ENCODE measurements around the gene TAOK1.

The TAOK1 gene

GRCh38 chr17:29412780-29413565, 22.8 kb downstream of the TAOK1 start:
- Histone ChIP-seq H3K27me3 (ENCODE audit: control insufficient read depth, low read length) (no peaks in the 10 kb centered on the region), H3F3A (ENCODE audit: control insufficient read depth, insufficient read depth) (peaks cover 4% of the 10 kb centered on the region; the same call in 1 of the 2 replicates), H3K27ac (ENCODE audit: low read depth, low read length) (no peak overlapping the region), H3K4me2 (ENCODE audit: low read length) (no peak overlapping the region), H3K4me3 (ENCODE audit: low read length) (no peak overlapping the region), H4K20me1 (ENCODE audit: control insufficient read depth, insufficient read depth, low read depth, low read length) (peaks cover 7% of the 10 kb centered on the region; the same call in 1 of the 2 replicates), H3K36me3 (ENCODE audit: control insufficient read depth, low read length) (peaks cover 10% of the 10 kb centered on the region), H3K9me2 (replicated peaks; ENCODE audit: control insufficient read depth, low read length) (no peaks in the 10 kb centered on the region), H3K9me3 (ENCODE audit: control insufficient read depth, insufficient read depth, low read length) (no peaks in the 10 kb centered on the region), H3K4me1 (ENCODE audit: control insufficient read depth, low read length) (peaks cover 8% of the 10 kb centered on the region), H3K79me2 (ENCODE audit: control insufficient read depth, low read length) (peaks cover 98% of the 10 kb centered on the region)
- no peak for TF ChIP-seq EZH2phosphoT487 (IDR thresholded peaks at IDR 0.05; ENCODE audit: borderline replicate concordance, low read length)
- TF ChIP-seq CTCF (IDR thresholded peaks at IDR 0.05; ENCODE audit: low read depth, low read length, poor library complexity, severe bottlenecking) = no peak

GRCh38 chr17:29420128-29420527, 30.0 kb downstream of the TAOK1 start:
- no peaks in the 10 kb centered on the region for H3K27me3 ChIP-seq (ENCODE audit: control insufficient read depth, low read length)
- H3F3A ChIP-seq (ENCODE audit: control insufficient read depth, insufficient read depth) = peaks cover 4% of the 10 kb centered on the region; the same call in 1 of the 2 replicates
- no peak overlapping the region for H3K4me2 ChIP-seq (ENCODE audit: low read length)
- no peaks in the 10 kb centered on the region for H3K4me1 ChIP-seq (ENCODE audit: control insufficient read depth, low read length)
- no peak for TF ChIP-seq CTCF (IDR thresholded peaks at IDR 0.05; ENCODE audit: low read depth, low read length, poor library complexity, severe bottlenecking)
- TF ChIP-seq EZH2phosphoT487 (IDR thresholded peaks at IDR 0.05; ENCODE audit: borderline replicate concordance, low read length) = no peak
- no peak overlapping the region for H3K27ac ChIP-seq (ENCODE audit: low read depth, low read length)
- peaks cover 100% of the 10 kb centered on the region for H3K79me2 ChIP-seq (ENCODE audit: control insufficient read depth, low read length)
- no peaks in the 10 kb centered on the region for H4K20me1 ChIP-seq (ENCODE audit: control insufficient read depth, insufficient read depth, low read depth, low read length)
- H3K36me3 ChIP-seq (ENCODE audit: control insufficient read depth, low read length) = peaks cover 12% of the 10 kb centered on the region
- no peaks in the 10 kb centered on the region for H3K9me3 ChIP-seq (ENCODE audit: control insufficient read depth, insufficient read depth, low read length)
- no peaks in the 10 kb centered on the region for H3K9me2 ChIP-seq (replicated peaks; ENCODE audit: control insufficient read depth, low read length)
- H3K4me3 ChIP-seq (ENCODE audit: low read length) = no peak overlapping the region

GRCh38 chr17:29430275-29430674, 40.1 kb downstream of the TAOK1 start:
- Histone ChIP-seq H3K4me3 (ENCODE audit: low read length) (no peak overlapping the region), H3K4me2 (ENCODE audit: low read length) (no peak overlapping the region), H3K4me1 (ENCODE audit: control insufficient read depth, low read length) (peaks cover 18% of the 10 kb centered on the region), H3F3A (ENCODE audit: control insufficient read depth, insufficient read depth) (0 out of 2 replicates have a peak, but pooled peaks cover 4% of the 10 kb centered on the region), H3K9me2 (replicated peaks; ENCODE audit: control insufficient read depth, low read length) (no peaks in the 10 kb centered on the region), H3K27me3 (ENCODE audit: control insufficient read depth, low read length) (no peaks in the 10 kb centered on the region), H3K79me2 (ENCODE audit: control insufficient read depth, low read length) (peaks cover 94% of the 10 kb centered on the region), H3K27ac (ENCODE audit: low read depth, low read length) (no peak overlapping the region), H3K36me3 (ENCODE audit: control insufficient read depth, low read length) (peaks cover 3% of the 10 kb centered on the region), H4K20me1 (ENCODE audit: control insufficient read depth, insufficient read depth, low read depth, low read length) (peaks cover 19% of the 10 kb centered on the region; the same call in 1 of the 2 replicates), H3K9me3 (ENCODE audit: control insufficient read depth, insufficient read depth, low read length) (no peaks in the 10 kb centered on the region)
- no peak for TF ChIP-seq CTCF (IDR thresholded peaks at IDR 0.05; ENCODE audit: low read depth, low read length, poor library complexity, severe bottlenecking)
